HG03571 (cell line): ENCODE results near the gene IQCK.
"Not testable (repeated sequence)": the region's sequence is repeated elsewhere in the genome, so short reads cannot be mapped to it uniquely, and the experiment has no call there.

ENCODE experiments used
- ATAC-seq: cut with Tn5 transposase; IDR thresholded peaks from one replicate; pipeline ENCODE4 v1.9.1; 2021; ENCODE audit not compliant: unreplicated experiment

IQCK gene

GRCh38 chr16:19717741-19718623, at the start of gene IQCK, which contains the start of gene KNOP1:
IQCK (plus strand) TSS chr16:19718271; CDS start chr16:19718307, 36 bp downstream.
KNOP1 (minus strand) TSS chr16:19718227; CDS start chr16:19715035, 3,192 bp downstream.
- ATAC-seq = peak; percentile 96

GRCh38 chr16:19672378-19672777, 45.7 kb upstream of the IQCK start:
- ATAC-seq = no peak

- no peak for ATAC-seq
Measured at GRCh38 chr16:19674485-19674884, 43.6 kb upstream of the IQCK start.

GRCh38 chr16:19677402-19677801, 40.7 kb upstream of the IQCK start:
- ATAC-seq = no peak

GRCh38 chr16:19678804-19679203, 39.3 kb upstream of the IQCK start:
- ATAC-seq = no peak

GRCh38 chr16:19679281-19679680, 38.8 kb upstream of the IQCK start:
- ATAC-seq = not testable (repeated sequence)

GRCh38 chr16:19680881-19681340, 37.2 kb upstream of the IQCK start:
- no peak for ATAC-seq

- ATAC-seq = no peak
Measured at GRCh38 chr16:19681637-19682036, 36.4 kb upstream of the IQCK start.

- no peak for ATAC-seq
Measured at GRCh38 chr16:19683453-19684236, 34.4 kb upstream of the IQCK start.

- ATAC-seq = no peak
Measured at GRCh38 chr16:19685176-19685575, 32.9 kb upstream of the IQCK start.

- ATAC-seq = no peak
Measured at GRCh38 chr16:19687279-19687678, 30.8 kb upstream of the IQCK start.

GRCh38 chr16:19688396-19689024, 29.6 kb upstream of the IQCK start:
- no peak for ATAC-seq

- no peak for ATAC-seq
Measured at GRCh38 chr16:19689342-19689741, 28.7 kb upstream of the IQCK start.

- ATAC-seq = no peak
Measured at GRCh38 chr16:19690196-19690595, 27.9 kb upstream of the IQCK start.

- no peak for ATAC-seq
Measured at GRCh38 chr16:19691161-19691711, 26.8 kb upstream of the IQCK start.

GRCh38 chr16:19694989-19695388, 23.1 kb upstream of the IQCK start:
- ATAC-seq = no peak

GRCh38 chr16:19696328-19696727, 21.7 kb upstream of the IQCK start:
- no peak for ATAC-seq

- ATAC-seq = no peak
Measured at GRCh38 chr16:19696961-19697360, 21.1 kb upstream of the IQCK start.

- no peak for ATAC-seq
Measured at GRCh38 chr16:19697756-19698318, 20.2 kb upstream of the IQCK start.
